Ovary (tissue), 3 donors: ENCODE data around the gene EFNB3.

Source experiments
- EP300 ChIP-seq: sonication (generic); formaldehyde crosslinking; IDR thresholded peaks from one replicate; pipeline ENCODE4 v1.6.1; 2017; ENCODE audit warnings: antibody characterized with exemption
- POLR2A ChIP-seq: fragments of 450-650 bp; IDR thresholded peaks from one replicate; pipeline ENCODE4 v1.6.1; 2017; ENCODE audit warnings: antibody characterized with exemption, mild to moderate bottlenecking, moderate library complexity
- TF ChIP-seq, protein P1 (sequence below), 3 donors: fragments of 450-650 bp in 2 of 3; fragments of 200-600 bp in 1 of 3; IDR thresholded peaks; one replicate each; pipeline versions ENCODE4 v1.5.1 to v1.8.0; 2016 to 2022; ENCODE audit warnings: antibody characterized with exemption in 3 of 3, mild to moderate bottlenecking in 1 of 3
- donor health status: DM: no; HTN: no; CAD: no.

DNA sequence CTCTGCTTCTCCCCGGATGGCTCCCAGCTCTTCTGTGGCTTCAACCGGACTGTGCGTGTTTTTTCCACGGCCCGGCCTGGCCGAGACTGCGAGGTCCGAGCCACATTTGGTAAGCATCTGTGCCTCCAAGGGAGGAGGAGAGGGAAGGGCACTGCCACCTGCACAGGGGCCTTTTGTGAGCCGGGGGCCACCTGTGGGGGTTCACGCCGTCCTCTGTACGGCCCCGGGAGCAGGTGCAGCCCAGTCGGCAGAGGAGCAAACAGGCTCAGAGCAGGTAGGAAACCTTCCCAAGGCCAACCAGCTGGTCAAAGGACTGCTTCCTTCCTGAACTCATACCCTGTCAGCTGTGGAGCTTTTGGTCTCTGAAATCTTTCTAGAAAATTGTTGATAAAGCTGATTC, 3.3 kb upstream of the EFNB3 start:
- TF ChIP-seq, protein P1, sequence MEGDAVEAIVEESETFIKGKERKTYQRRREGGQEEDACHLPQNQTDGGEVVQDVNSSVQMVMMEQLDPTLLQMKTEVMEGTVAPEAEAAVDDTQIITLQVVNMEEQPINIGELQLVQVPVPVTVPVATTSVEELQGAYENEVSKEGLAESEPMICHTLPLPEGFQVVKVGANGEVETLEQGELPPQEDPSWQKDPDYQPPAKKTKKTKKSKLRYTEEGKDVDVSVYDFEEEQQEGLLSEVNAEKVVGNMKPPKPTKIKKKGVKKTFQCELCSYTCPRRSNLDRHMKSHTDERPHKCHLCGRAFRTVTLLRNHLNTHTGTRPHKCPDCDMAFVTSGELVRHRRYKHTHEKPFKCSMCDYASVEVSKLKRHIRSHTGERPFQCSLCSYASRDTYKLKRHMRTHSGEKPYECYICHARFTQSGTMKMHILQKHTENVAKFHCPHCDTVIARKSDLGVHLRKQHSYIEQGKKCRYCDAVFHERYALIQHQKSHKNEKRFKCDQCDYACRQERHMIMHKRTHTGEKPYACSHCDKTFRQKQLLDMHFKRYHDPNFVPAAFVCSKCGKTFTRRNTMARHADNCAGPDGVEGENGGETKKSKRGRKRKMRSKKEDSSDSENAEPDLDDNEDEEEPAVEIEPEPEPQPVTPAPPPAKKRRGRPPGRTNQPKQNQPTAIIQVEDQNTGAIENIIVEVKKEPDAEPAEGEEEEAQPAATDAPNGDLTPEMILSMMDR (IDR thresholded peaks at IDR 0.05) = no peak
- TF ChIP-seq EP300 = no peak
- no peak for TF ChIP-seq POLR2A
